ENCODE data around the gene CDC42EP2.
A peak's percentile ranks its signal among the peaks of the same experiment; 100 is the strongest.

CDC42EP2 gene

DNA sequence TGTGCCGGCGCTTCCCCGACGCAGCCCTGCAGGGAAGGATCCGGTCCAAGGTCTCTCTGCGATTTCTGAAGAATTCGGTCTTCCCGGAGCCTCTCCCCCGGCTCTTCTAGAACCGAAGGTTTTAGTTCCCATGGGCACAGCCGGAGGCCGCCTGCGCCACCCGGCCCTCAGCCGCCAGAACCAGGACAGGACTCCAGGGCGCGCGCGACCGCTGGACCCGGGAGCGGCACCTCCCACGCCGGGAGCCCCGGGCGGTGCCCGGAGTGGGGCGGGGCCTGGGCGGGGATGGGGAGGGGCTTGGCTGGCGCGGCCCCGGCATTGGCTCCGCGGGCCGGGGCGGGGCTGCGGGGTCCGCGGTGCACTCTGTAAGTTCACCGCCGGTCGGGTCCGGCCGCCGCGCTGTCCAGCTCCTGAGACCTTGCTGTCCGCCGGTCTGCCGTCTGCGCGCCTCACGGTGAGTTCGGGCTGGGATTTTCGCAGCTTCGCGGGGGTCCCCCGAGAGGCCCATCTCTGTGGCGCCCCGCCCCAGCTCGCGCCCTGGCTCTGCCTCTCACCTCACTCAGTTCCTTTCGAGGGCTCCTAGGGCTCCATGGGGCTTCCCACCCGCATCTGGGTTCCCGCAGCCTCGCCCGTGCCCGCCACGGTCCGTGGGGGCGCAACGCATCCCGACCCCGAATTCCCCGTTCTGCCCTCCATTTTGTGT, at the start of gene CDC42EP2:
Gene CDC42EP2, plus strand, starts transcription at position 366 of the 703 bp plus-strand sequence. CDS start 6,033 bp downstream, outside the sequence.
- DNase-seq (ENCODE audit: low spot score) = peak; percentile 90

GRCh38 chr11:65266210-65266609, 48.5 kb upstream of the CDC42EP2 start:
- peak; percentile 27 for DNase-seq (ENCODE audit: low spot score)

DNA sequence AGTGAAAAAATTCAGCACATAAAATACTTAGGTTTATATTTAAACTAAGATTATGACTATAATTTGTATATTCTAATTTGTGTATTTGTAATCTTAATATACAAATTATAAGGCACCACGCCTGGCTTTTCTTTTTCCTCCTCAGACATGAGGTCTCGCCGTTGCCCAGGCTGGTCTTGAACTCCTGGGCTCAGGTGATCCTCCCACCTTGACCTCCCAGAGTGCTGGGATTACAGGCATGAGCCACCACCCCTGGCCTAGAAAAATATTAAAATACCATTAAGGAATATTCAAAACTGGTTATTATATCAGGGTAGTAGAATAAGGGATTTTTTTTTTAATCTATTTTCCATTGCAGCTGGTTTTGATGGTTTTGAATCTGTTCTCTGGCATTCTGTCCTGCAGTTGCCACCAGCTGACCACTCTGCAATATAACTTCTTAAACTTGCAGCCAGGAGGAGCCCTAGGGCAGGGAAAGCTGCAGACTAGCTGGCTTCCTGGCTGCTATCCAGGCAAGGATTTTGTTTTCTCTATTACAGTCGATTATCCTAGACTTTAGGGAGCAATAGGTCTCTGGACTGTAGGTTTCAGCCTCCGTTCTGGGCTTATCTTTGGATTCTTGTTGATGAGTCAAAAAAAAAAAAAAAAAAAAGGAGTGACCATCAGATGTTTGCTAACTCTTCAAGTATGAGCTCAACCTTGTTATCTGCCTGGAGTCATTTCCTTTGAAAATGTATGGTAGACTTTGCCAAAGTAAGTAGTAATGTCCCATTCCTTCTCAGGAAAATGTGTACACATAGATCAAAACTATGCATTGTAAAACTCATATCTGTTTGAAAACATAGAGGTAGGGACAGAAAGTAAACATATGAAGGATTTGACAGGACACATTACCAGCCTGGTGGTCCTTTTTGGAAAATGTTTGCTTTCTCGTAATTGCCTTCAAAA, 39.7 kb upstream of the CDC42EP2 start:
- peak; percentile 84 for DNase-seq (ENCODE audit: low spot score)

DNA sequence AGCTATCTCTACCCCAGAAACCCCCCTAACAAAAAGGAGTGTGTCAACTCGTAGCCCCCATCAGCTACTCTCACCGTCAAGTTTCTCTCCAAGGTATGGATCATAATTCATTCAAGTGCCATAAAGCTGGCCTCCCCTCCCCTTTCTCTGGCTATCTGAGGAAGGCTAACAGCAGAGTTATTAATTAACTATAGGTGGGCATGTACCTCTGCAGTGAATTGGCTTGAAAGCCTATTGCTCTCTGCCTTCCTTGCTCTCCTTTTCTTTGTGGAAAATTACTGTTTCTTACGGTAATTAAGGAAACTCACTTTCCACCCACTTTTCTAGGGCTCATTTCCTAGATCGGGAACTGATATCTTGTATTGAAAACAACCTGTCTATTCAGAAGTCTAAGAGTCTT, 38.8 kb upstream of the CDC42EP2 start:
- DNase-seq (ENCODE audit: low spot score) = no peak

DNA sequence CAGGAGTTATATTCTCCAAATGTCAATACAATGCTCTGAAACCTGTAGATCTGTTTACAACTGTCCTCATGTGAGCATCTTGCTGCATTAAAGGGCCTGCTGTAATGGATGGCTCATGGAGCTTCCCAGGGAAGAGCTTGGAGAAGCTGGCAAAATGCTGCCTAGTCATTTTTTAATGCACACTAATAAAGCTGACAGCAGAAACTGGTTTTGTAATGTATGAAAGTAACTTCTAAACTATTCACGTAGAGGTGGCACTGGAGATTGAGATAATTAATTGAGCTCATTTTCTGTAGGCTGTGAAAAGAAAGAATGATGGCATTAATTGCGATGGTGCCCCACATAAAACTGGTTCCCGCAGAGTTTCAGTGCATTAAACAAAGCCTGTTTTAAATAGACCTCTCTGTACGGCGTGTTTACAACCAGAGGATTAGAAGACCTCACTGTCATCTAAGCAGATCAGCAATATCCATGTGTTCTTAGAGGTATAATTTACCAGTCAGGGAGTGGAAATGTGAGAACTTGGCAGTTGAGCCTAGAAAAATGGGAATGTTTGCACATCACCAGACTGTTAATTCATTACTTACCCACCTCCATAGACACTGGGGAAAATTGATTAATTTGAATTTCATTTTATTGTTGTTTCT, 36.9 kb upstream of the CDC42EP2 start:
- no peak for DNase-seq (ENCODE audit: low spot score)

DNA sequence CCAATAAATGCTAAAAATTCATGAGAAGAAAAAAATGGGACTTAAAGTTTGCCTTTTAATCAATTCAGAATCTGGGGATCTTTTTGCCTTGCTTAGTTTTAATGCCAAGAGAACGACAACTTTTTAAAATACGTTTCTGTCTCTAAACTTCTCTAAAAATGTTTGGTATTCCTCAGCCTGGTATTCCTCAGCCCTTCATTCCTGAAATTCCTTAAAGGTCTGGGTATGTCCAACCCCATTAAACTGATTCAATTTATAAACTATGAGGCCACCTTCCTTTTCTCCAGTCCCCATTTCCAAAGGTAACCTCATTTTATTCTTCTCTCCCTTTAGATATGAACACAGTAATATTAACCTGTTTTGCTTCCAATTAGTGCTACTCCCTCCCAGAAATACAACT, 36.3 kb upstream of the CDC42EP2 start:
- no peak for DNase-seq (ENCODE audit: low spot score)

DNA sequence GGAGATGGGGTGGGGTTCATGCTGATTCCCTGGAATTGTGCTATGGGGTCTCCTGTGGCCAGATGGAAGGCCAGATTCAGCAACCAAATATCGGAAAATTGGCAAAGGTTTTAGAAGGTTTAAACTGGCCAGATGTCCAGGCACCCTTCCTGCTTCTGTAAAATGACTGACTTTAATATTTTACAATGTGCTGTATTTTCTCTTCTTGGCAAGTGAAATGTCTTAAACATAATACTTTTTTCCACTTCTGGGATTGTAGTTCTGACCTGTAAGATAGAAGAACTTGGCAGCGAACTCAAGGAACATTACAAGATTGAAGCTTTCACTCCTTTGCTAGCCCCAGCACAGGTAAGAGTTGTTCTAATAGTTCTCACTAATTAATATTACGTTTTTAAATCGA, 35.4 kb upstream of the CDC42EP2 start:
- DNase-seq (ENCODE audit: low spot score) = no peak

DNA sequence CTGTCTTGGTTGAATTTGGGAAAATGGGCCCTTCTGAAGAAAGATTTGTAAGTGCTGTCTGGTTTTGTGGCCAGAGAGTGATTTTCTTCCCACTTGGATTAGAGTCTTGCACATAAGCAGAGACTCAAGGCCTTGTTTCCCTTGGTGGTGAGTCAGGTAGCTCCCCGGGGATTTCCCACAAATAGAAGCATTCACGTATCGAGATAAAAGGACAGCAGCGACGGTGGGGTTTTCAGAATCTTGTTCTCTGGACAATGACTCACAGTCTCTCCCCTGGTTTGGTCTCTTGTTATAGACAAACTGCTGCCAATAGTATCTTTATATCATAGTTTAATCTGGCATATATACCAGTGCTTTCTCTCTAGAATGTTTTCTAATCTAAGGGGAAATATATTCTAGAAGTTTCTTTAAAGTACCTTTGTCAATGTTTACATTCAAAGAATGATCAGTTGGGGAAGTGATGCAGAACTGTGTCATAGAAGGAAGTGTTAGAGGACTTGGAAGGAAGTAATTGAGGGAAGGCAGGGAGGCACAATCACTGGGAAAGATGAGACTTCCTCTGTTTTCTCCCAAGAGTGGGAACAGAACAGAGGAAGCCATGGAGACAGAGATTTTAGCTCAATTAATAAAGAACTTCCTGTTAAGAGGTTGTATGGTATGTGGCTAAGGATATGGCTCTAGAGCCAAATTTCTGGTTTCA, 34.8 kb upstream of the CDC42EP2 start:
- peak; percentile 32 for DNase-seq (ENCODE audit: low spot score)

DNA sequence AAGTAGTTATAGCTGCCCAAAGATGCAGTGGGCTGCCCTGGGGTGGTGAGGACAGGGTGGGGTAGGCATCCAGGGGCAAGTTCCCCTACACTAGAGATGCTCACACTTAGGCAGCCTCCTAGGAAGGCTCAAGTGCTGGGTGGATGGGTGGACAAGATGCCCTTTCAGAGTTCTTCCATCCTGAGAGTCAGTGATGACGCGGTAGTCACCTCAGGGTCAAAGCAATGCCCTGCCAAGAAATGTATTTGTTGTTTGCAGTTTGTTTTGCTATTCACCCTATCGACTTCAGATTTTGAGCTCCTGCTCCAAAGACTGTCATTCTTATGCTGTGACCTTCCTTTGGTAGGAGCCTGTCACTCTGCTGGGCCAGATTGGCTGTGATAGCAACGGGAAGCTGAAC, 34.0 kb upstream of the CDC42EP2 start:
- no peak for DNase-seq (ENCODE audit: low spot score)

GRCh38 chr11:65286686-65287085, 28.0 kb upstream of the CDC42EP2 start:
- no peak for DNase-seq (ENCODE audit: low spot score)

DNA sequence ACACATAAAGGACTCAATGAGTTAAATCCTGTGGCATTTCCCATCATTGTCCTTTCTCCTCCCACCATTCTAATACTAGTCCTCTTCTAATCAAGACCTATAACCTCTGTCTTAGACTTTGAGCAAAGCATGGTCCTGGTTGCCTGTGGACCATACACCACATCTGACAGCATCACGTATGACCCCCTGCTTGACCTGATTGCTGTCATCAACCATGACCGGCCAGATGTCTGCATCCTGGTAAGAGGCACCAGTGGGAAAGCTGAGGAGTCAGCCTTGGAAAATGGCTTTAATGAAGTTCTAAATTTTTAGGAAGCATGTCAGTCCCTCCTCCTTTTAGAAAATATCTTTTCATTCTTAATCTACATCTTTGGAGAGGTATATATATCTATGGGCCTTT, 27.1 kb upstream of the CDC42EP2 start:
- DNase-seq (ENCODE audit: low spot score) = no peak

GRCh38 chr11:65288706-65289536, 25.7 kb upstream of the CDC42EP2 start:
- DNase-seq (ENCODE audit: low spot score) = no peak

DNA sequence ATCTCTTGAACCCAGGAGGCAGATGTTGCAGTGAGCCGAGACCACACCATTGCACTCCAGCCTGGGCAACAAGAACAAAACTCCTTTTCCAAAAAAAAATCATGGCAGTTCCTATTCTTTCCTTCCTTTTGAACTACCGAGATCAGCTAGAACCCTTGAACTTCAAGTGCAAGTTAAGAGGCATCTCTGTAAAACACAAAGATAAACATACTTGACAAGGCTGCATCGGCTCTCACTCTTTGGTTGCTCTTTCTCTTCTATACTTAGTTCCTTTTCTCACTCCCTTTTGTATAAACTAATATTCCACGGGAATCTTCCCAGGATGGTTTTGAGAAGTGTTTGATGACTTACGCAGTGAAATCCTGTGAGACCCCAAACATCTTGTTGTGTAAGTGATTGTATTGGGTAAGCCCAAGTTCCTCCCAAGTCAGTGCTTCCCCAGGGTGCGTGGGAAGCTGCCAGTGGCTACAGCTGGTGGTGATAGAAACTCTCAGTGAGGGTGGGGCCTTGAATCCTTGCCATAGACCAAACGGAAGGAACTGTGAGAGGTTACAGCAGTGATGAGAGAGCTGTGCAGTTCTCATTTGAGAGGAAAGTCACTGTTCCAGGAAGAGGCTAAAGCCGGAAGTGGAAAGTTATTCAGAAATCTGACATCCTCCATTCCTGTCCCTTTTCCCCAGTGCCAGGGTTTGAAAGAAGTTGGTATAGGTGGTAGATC, 24.1 kb upstream of the CDC42EP2 start:
- DNase-seq (ENCODE audit: low spot score) = no peak

DNA sequence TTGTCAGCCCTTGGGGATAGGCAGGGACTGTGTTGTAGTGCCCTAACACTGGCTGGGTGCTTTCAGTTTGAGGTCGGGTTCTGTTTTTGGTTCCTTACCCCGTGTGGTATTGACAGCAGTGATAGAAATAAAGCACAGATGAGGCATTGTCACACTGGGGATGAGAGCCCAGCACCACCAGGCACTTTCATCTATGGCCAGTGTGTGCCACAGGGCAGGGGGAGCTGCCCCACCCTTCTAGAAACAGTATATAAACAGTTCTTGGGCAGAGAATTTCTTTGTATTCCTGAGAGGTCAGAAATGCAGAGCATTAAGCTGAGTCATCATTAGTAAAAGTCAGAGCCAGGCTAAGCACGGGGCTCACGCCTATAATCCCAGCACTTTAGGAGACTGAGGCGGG, 23.1 kb upstream of the CDC42EP2 start:
- no peak for DNase-seq (ENCODE audit: low spot score)

DNA sequence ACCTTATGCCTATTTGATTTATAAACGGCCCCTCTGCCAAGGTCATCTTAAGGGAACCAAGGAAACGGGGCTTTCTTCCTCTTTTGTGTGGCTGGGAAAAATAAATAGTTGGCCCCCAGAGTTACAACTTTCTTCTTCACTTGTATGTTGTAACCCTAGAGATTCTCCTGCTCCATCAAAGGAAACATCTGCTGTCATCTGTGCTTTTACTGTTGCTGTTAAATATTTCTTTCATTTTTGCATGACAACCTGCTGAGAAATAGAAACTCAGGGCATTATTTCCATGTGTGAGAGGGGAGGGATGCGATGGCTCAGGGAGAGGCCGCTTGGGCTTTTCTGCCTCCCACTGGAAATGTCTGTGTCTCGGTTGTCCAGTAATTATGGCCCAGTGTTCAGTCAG, 21.8 kb upstream of the CDC42EP2 start:
- no peak for DNase-seq (ENCODE audit: low spot score)

GRCh38 chr11:65293909-65294381, 20.7 kb upstream of the CDC42EP2 start:
- DNase-seq (ENCODE audit: low spot score) = no peak

- no peak for DNase-seq (ENCODE audit: low spot score)
Observed at GRCh38 chr11:65295001-65295400, 19.7 kb upstream of the CDC42EP2 start.

DNA sequence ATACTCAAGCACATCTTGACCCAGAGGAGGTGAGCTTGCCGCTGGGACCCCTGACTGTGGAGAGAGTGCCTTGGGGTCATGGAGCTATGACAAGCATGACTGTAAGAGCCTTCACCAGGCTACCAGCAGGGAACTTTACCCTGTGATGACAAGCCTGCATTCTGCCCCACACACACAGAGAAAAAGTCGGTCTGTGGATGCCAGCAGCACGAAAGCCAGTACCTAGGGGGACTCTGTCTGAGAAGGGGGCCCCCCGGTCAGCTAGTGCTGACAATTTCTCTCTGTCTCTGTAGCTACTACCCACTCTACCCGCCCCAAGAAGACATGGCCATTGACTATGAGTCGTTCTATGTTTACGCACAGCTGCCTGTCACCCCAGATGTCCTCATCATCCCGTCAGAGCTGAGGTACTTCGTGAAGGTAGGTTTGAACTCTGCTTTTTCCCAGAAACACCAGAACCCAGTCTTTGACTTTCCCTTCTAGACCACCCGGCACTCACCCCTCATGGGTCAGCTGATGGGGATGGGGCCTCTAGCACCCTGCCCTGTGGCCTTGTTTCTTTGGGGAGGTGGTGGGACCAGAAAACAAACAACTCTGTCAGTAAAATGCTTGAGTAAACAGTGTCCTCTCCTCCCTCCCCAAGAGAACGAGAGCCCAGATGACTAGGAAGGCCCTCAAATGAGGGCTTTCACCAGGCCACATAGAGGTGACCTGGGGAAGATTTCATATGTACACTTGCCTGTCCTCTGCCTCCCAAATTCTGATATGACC, 18.9 kb upstream of the CDC42EP2 start:
- DNase-seq (ENCODE audit: low spot score) = no peak

GRCh38 chr11:65297026-65297672, 17.5 kb upstream of the CDC42EP2 start:
- DNase-seq (ENCODE audit: low spot score) = no peak

Measured in RKO (cell line).